GM12878 (cell line): ENCODE results near the gene CLCNKA. TPM values are rescaled to one million over a fixed set of nuclear protein-coding genes. Genes with fewer than 3 reads are reported as not detected.

Experiments
- BCLAF1 ChIP-seq: fragments of 450-650 bp; IDR thresholded peaks from 2 replicates; pipeline ENCODE4 v1.6.1; 2017; ENCODE audit warnings: antibody characterized with exemption, mild to moderate bottlenecking, moderate library complexity
- CHD2 ChIP-seq: IDR thresholded peaks from 2 replicates; pipeline ENCODE4 v1.6.1; 2011; ENCODE audit warnings: low read depth, low read length, improper control_type of control experiment, borderline replicate concordance
- CREB1 ChIP-seq: IDR thresholded peaks from 2 replicates; pipeline ENCODE4 v1.6.1; 2012; ENCODE audit warnings: low read depth, mild to moderate bottlenecking, inconsistent platforms
- HSF1 ChIP-seq: fragments of 150-350 bp; IDR thresholded peaks from 2 replicates; pipeline ENCODE4 v1.6.1; 2014; ENCODE audit warnings: mild to moderate bottlenecking, low read depth, low read length
- IKZF1 ChIP-seq: fragments of 450-650 bp; conservative IDR thresholded peaks from 2 replicates; pipeline ENCODE4 v1.6.1; 2017; ENCODE audit warnings: antibody characterized with exemption, mild to moderate bottlenecking
- LARP7 ChIP-seq: fragments of 450-650 bp; IDR thresholded peaks from 2 replicates; pipeline ENCODE4 v1.6.1; 2017; ENCODE audit warnings: mild to moderate bottlenecking
- MTA2 ChIP-seq: fragments of 450-650 bp; IDR thresholded peaks from 2 replicates; pipeline ENCODE4 v1.6.1; 2016; ENCODE audit warnings: low read depth, mild to moderate bottlenecking, moderate library complexity
- MXI1 ChIP-seq: fragments of 150-350 bp; IDR thresholded peaks from 2 replicates; pipeline ENCODE4 v1.6.1; 2011; ENCODE audit warnings: low read depth, mild to moderate bottlenecking, inconsistent platforms, low read length, improper control_type of control experiment
- MYB ChIP-seq: fragments of 150-350 bp; IDR thresholded peaks from 2 replicates; pipeline ENCODE4 v1.6.1; 2014; ENCODE audit warnings: mild to moderate bottlenecking, low read depth, low read length, borderline replicate concordance
- NR2C1 ChIP-seq: fragments of 450-650 bp; IDR thresholded peaks from 2 replicates; pipeline ENCODE4 v1.6.1; 2017; ENCODE audit warnings: antibody characterized with exemption, mild to moderate bottlenecking, moderate library complexity
- PKNOX1 ChIP-seq: fragments of 450-650 bp; IDR thresholded peaks from 2 replicates; pipeline ENCODE4 v1.6.1; 2016; ENCODE audit warnings: mild to moderate bottlenecking
- POLR2AphosphoS2 ChIP-seq: IDR thresholded peaks from 2 replicates; pipeline ENCODE4 v1.6.1; 2011; ENCODE audit warnings: low read depth, mild to moderate bottlenecking, low read length, improper control_type of control experiment, moderate library complexity
- RBBP5 ChIP-seq: fragments of 200-600 bp; sonication (generic); conservative IDR thresholded peaks from 2 replicates; pipeline ENCODE4 v1.6.1; 2016
- RELB ChIP-seq: fragments of 450-650 bp; IDR thresholded peaks from 2 replicates; pipeline ENCODE4 v1.6.1; 2017; ENCODE audit warnings: low read depth, mild to moderate bottlenecking, moderate library complexity
- SMC3 ChIP-seq: IDR thresholded peaks from 2 replicates; pipeline ENCODE4 v1.6.1; 2011; ENCODE audit warnings: low read length, improper control_type of control experiment, borderline replicate concordance
- SP1 ChIP-seq: IDR thresholded peaks from one replicate; pipeline ENCODE4 v1.6.1; 2011; ENCODE audit warnings: low read depth, low read length
- SUPT20H ChIP-seq: IDR thresholded peaks from 2 replicates; pipeline ENCODE4 v1.6.1; 2011; ENCODE audit warnings: low read depth, mild to moderate bottlenecking, low read length, moderate library complexity, borderline replicate concordance; ENCODE audit not compliant: control insufficient read depth
- SUZ12 ChIP-seq: fragments of 200-600 bp; sonication (generic); IDR thresholded peaks from one replicate; pipeline ENCODE4 v1.6.1; 2018; ENCODE audit warnings: antibody characterized with exemption, mild to moderate bottlenecking; ENCODE audit not compliant: unreplicated experiment
- TAF1 ChIP-seq: IDR thresholded peaks from 2 replicates; pipeline ENCODE4 v1.6.1; 2011; ENCODE audit warnings: mild to moderate bottlenecking, low read depth, low read length, borderline replicate concordance
- TCF12 ChIP-seq: IDR thresholded peaks from 2 replicates; pipeline ENCODE4 v1.6.1; 2011; ENCODE audit warnings: low read depth, mild to moderate bottlenecking, low read length
- TCF7 ChIP-seq: IDR thresholded peaks from 2 replicates; pipeline ENCODE4 v1.6.1; 2014; ENCODE audit warnings: antibody characterized with exemption, borderline replicate concordance
- WRNIP1 ChIP-seq: IDR thresholded peaks from 2 replicates; pipeline ENCODE4 v1.6.1; 2011; ENCODE audit warnings: low read depth, low read length, improper control_type of control experiment, borderline replicate concordance
- YBX1 ChIP-seq: fragments of 450-650 bp; IDR thresholded peaks from 2 replicates; pipeline ENCODE4 v1.6.1; 2016; ENCODE audit warnings: antibody characterized with exemption
- ZNF24 ChIP-seq: fragments of 450-650 bp; IDR thresholded peaks from 2 replicates; pipeline ENCODE4 v1.6.1; 2017; ENCODE audit warnings: antibody characterized with exemption, mild to moderate bottlenecking
- ZNF384 ChIP-seq: IDR thresholded peaks from 2 replicates; pipeline ENCODE4 v1.6.1; 2012; ENCODE audit warnings: low read depth, mild to moderate bottlenecking, low read length, improper control_type of control experiment, borderline replicate concordance
- polyA plus RNA-seq, 11 experiments: library from polyadenylated mRNA; depleted of rRNA in 4 of 11; unstranded in 6 of 11; stranded (reverse) in 5 of 11; fragments of >200 nt; fragmentation: Nextera tagmentation in 4 of 11; fragmentation: Illumina TruSeq in 1 of 11; extraction: Ambion mirVana in 4 of 11; extraction: Trizol in 1 of 11; gene quantifications; 1 replicate in 1 of 11; 2 replicates in 10 of 11; pipeline versions ENCODE4 v1.2.1 to v1.2.3, GENCODE V29; 2011 to 2016; ENCODE audit warnings: inconsistent platforms in 2 of 11, missing spikeins in 2 of 11, low read depth in 1 of 11
- total RNA-seq, 4 experiments: library from RNA; depleted of rRNA in 3 of 4; stranded (reverse); fragments of >200 nt in 3 of 4; fragmentation: Illumina TruSeq in 1 of 4; extraction: Trizol in 1 of 4; gene quantifications; 2 replicates each; pipeline versions ENCODE4 v1.2.1 to v1.2.3, GENCODE V29; 2013 to 2021

CLCNKA gene
- total and polyA plus RNA-seq, 10 of the 15 experiments (the other 5 are each of a cell fraction or from before 2014, with no cell fraction given) = 0.02 to 0.15 (median 0.08) TPM; not detected in 6

GRCh38 chr1:16013220-16013907 lies 8.5 kb upstream of the CLCNKA start (continued):
- TF ChIP-seq SP1 = no peak
- TF ChIP-seq TCF7 = no peak
- TF ChIP-seq POLR2AphosphoS2 = no peak
- TF ChIP-seq RELB = no peak
- no peak for TF ChIP-seq NR2C1
- TF ChIP-seq MYB = no peak
- no peak for TF ChIP-seq SUZ12
- TF ChIP-seq WRNIP1 = no peak
- 0 out of 2 replicates have a peak, but pooled peaks have one; percentile 5 for TF ChIP-seq IKZF1
- 0 out of 2 replicates have a peak, but pooled peaks have one; percentile 5 for TF ChIP-seq CHD2
- TF ChIP-seq TCF12 = no peak
- no peak for TF ChIP-seq LARP7
- no peak for TF ChIP-seq ZNF384
- peak; percentile 15; the same call in 1 of the 2 replicates for TF ChIP-seq MTA2
- TF ChIP-seq MXI1 = no peak
- no peak for TF ChIP-seq TAF1
- no peak for TF ChIP-seq HSF1
- no peak for TF ChIP-seq ZNF24
- no peak for TF ChIP-seq SMC3
- no peak for TF ChIP-seq SUPT20H
- no peak for TF ChIP-seq RBBP5
- no peak for TF ChIP-seq BCLAF1
- TF ChIP-seq CREB1 = no peak
- no peak; the same call in 1 of the 2 replicates for TF ChIP-seq PKNOX1
- no peak for TF ChIP-seq YBX1
